ENCODE results near the gene EIF2A. TPM values are rescaled to one million over a fixed set of nuclear protein-coding genes. Genes with fewer than 3 reads are reported as not detected.

Gene EIF2A
- total RNA-seq, 4 donors from 2014 or later, result 142 to 195 (median 168) TPM

DNA sequence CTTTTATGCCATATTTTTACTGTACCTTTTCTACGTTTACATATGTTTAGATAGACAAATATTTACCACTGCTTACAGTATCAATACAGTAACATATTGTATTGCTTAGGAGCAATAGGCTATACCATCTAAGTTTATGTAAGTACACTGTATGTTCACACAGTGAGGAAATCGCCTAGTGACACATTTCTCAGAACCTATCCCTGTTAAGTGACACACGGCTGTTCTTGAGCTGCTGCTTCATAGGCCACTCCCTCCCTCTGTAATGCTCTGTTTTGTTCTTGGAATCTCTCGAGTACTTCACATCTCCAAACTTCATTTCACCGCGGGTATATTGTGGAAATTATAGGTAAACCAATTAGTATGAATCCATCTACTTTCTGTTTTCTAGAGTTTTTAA, 43.2 kb downstream of the EIF2A start:
- TF ChIP-seq CTCF (IDR thresholded peaks at IDR 0.05; ENCODE audit: low read depth), result no peak

- TF ChIP-seq CTCF (IDR thresholded peaks at IDR 0.05; ENCODE audit: low read depth), result no peak
These were observed 47.6 kb downstream of the EIF2A start for GRCh38 chr3:150594150-150594549.

GRCh38 chr3:150597646-150598045, 51.1 kb downstream of the EIF2A start:
- TF ChIP-seq CTCF (IDR thresholded peaks at IDR 0.05; ENCODE audit: low read depth), result no peak

DNA sequence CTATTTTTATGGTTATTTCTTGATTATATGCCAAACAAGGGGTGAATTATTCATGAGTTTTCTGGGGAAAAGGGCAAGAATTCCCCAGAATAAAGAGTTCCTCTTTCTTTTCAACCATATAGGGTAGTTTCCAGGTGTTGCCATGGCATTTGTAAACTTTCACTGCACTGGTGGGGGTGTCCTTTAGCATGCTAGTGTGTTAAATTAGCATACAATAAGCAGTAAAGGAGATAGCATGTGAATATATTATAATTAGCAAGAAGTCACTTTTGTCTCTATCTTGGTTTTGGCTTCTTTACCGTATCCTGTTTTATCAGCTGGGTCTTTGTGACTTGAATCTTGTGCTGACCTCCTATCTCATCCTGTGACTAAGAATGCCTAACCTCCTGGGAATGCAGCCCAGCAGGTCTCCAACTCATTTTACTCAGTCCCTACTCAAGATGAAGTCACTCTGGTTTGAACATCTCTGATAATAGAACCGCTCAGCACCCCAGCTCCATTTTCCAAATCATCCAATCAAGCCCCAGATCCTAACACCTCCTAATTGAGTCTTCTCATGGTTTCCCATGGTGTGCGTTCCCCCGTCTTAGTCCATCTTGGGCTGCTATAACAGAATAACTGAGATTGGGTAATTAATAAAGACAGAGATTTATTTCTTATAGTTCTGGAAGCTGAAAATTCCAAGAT, 53.2 kb downstream of the EIF2A start:
- TF ChIP-seq CTCF (IDR thresholded peaks at IDR 0.05; ENCODE audit: low read depth), result no peak

DNA sequence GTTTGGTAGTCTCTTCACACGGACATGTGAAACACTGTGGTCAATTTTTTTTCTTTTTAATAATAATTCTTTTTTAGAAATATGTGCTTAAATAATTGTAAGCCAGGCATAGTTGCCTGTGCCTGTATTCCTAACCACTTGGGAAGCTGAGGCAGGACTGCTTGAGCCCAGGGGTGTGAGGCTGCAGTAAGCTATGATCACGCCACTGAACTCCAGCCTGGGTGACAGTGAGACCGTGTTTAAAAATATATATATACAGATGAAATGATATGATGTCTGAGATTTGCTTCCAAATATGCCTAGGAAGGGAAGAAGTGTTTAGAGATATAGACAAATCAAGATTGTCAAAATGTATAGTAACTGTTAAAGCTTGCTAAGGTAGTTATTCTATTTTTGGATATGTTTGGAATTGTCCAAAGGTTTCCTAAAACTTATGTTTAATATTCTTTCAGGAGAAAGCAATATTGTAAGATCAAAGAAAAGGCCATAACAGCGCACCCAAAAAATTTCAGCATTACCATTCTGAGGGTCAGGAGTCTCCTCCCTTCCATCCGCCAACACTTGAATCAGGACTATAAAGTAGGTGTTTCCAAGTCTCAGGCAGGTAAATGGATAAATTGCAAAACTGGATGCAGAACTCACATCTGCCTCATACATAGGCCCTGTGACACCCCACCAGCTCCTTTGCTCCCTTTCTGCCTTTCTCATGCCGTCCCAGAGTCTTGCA, 56.0 kb downstream of the EIF2A start:
- no peak for TF ChIP-seq CTCF (IDR thresholded peaks at IDR 0.05; ENCODE audit: low read depth)

- TF ChIP-seq CTCF (IDR thresholded peaks at IDR 0.05; ENCODE audit: low read depth), result no peak
These were observed 56.8 kb downstream of the EIF2A start, which contains the start of gene SELENOT for GRCh38 chr3:150603153-150603979. TSS of gene SELENOT (plus strand) at chr3:150603321. CDS start at chr3:150603363, 42 bp downstream.

- no peak for TF ChIP-seq CTCF (IDR thresholded peaks at IDR 0.05; ENCODE audit: low read depth)
These were observed 57.4 kb downstream of the EIF2A start for GRCh38 chr3:150603980-150604319.

Measured in subcutaneous adipose tissue (tissue), 4 donors.